MCF 10A (cell line): ENCODE results near the gene SORCS1. TPM values are rescaled to one million over a fixed set of nuclear protein-coding genes. Genes with fewer than 3 reads are reported as not detected.

ENCODE experiments used
- BruUV-seq: library from RNA; stranded (reverse); fragments of 400-500 nt; replicated peaks from 2 replicates; lab custom pipeline; 2021; lab: Mats Ljungman, UMichigan
- CTCF ChIA-PET: fragments of 300-600 bp; sonication (Branson Sonifier 250); formaldehyde crosslinking; extraction: SDS; loops from one replicate; lab custom pipeline; 2021; ENCODE audit warnings: antibody characterized with exemption, inconsistent platforms; lab: Yijun Ruan, JAX
- POLR2A ChIA-PET: fragments of 300-600, 350-650 bp; sonication (Branson Sonifier 250); formaldehyde crosslinking; extraction: SDS; loops from one replicate; lab custom pipeline; 2020; ENCODE audit warnings: antibody characterized with exemption, inconsistent platforms; lab: Yijun Ruan, JAX
- DNase-seq: peaks from one replicate; pipeline ENCODE4 v3.0.0-alpha.2; 2018; ENCODE audit not compliant: unreplicated experiment
- H3K27ac Mint-ChIP-seq: one replicate; pipeline ENCODE4 v1.8.0; 2022; ENCODE audit warnings: mild to moderate bottlenecking, low read depth, mixed read lengths; ENCODE audit not compliant: unreplicated experiment
- H3K27me3 Mint-ChIP-seq: one replicate; pipeline ENCODE4 v1.8.0; 2022; ENCODE audit warnings: mixed read lengths; ENCODE audit not compliant: insufficient read depth, unreplicated experiment
- H3K36me3 Mint-ChIP-seq: one replicate; pipeline ENCODE4 v1.8.0; 2022; ENCODE audit warnings: mild to moderate bottlenecking, moderate library complexity, mixed read lengths; ENCODE audit not compliant: insufficient read depth, unreplicated experiment
- H3K4me1 Mint-ChIP-seq: one replicate; pipeline ENCODE4 v1.8.0; 2022; ENCODE audit warnings: mixed read lengths; ENCODE audit not compliant: insufficient read depth, unreplicated experiment
- H3K4me3 Mint-ChIP-seq: one replicate; pipeline ENCODE4 v1.8.0; 2022; ENCODE audit warnings: mild to moderate bottlenecking, moderate library complexity, mixed read lengths; ENCODE audit not compliant: unreplicated experiment
- H3K9me3 Mint-ChIP-seq: one replicate; pipeline ENCODE4 v1.8.0; 2022; ENCODE audit warnings: mixed read lengths; ENCODE audit not compliant: unreplicated experiment
- intact Hi-C: fragments of 100-400 bp; cut with micrococcal nuclease; formaldehyde crosslinking; loops from 2 replicates; pipeline ENCODE4 v1.14.1; 2022
- total RNA-seq: library from RNA; stranded (reverse); gene quantifications from 2 replicates; pipeline ENCODE4 v1.2.3, GENCODE V29; 2022
- TF ChIP-seq, protein P1 (sequence below): fragments of 200-600 bp; IDR thresholded peaks from one replicate; pipeline ENCODE4 v1.8.0; 2022; ENCODE audit warnings: antibody characterized with exemption, mild to moderate bottlenecking; ENCODE audit not compliant: unreplicated experiment

The SORCS1 gene
- total RNA-seq, 1 experiment from 2014 or later: 0.54 TPM

DNA sequence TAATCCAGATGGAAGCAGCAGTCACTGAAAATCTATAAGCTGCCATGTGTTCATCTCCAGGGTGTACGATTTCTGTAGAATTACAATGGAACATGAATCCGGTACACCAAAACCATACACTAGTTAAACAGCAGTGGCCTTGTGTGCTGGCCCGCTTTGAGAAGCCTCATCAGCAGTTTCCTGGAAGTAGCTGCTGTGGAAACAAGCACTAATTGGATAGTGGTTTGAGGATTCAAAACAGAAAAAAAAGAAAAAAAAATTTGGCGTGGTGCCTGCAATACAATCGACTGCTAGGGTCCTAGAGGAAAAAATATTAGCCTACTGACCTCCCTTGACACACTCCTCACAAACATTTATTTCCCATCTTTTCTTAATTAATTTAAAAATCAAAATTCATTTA is 545.9 kb downstream of the SORCS1 start:
- TF ChIP-seq, protein P1, sequence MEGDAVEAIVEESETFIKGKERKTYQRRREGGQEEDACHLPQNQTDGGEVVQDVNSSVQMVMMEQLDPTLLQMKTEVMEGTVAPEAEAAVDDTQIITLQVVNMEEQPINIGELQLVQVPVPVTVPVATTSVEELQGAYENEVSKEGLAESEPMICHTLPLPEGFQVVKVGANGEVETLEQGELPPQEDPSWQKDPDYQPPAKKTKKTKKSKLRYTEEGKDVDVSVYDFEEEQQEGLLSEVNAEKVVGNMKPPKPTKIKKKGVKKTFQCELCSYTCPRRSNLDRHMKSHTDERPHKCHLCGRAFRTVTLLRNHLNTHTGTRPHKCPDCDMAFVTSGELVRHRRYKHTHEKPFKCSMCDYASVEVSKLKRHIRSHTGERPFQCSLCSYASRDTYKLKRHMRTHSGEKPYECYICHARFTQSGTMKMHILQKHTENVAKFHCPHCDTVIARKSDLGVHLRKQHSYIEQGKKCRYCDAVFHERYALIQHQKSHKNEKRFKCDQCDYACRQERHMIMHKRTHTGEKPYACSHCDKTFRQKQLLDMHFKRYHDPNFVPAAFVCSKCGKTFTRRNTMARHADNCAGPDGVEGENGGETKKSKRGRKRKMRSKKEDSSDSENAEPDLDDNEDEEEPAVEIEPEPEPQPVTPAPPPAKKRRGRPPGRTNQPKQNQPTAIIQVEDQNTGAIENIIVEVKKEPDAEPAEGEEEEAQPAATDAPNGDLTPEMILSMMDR: no peak
- BruUV-seq: no TSS peak
- Mint-ChIP-seq H3K27me3 (no peaks in the 10 kb centered on the region), H3K27ac (no peak overlapping the region), H3K4me1 (no peaks in the 10 kb centered on the region), H3K4me3 (no peak overlapping the region), H3K9me3 (peaks cover 7% of the 10 kb centered on the region), H3K36me3 (no peaks in the 10 kb centered on the region)
- ChIA-PET POLR2A (no interaction called here), CTCF (interaction anchor here (0.6 to 1.9 kb wide), 3 partner anchors 7 to 87 kb away, joined by 3 to 5 read pairs (median 3); no protein-coding TSS in a partner anchor)
- intact Hi-C loops: no loop called here
- no peak for DNase-seq

DNA sequence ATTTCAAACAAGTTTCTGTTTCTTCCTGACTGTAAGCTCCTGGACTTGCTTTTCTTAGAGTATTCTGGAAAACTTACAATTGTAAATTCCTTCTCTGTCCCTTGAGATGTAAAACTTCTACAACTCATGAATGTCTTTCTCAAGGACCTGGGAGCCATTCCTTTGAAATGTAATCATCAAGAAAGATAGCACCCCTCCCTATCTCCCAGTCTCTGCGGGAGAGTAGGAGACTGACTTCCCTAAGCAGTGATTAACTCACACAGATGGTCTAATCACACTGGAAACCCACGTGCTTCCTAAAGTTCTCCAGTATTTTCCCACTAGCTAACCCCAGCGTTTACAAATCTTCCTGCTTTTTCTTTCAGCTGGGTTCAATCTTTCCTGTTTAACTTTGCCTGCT is 549.4 kb downstream of the SORCS1 start:
- intact Hi-C loops: no loop called here
- Mint-ChIP-seq H3K36me3 (no peaks in the 10 kb centered on the region), H3K4me1 (no peaks in the 10 kb centered on the region), H3K27me3 (no peaks in the 10 kb centered on the region), H3K27ac (no peak overlapping the region), H3K4me3 (no peak overlapping the region), H3K9me3 (peaks cover 7% of the 10 kb centered on the region)
- TF ChIP-seq, protein P1: no peak
- POLR2A ChIA-PET: no interaction called here
- BruUV-seq: no TSS peak
- no peak for DNase-seq
- CTCF ChIA-PET: interaction anchor here (1.7 kb wide), 1 partner anchor 10 kb away, joined by 9 read pairs; no protein-coding TSS in a partner anchor

DNA sequence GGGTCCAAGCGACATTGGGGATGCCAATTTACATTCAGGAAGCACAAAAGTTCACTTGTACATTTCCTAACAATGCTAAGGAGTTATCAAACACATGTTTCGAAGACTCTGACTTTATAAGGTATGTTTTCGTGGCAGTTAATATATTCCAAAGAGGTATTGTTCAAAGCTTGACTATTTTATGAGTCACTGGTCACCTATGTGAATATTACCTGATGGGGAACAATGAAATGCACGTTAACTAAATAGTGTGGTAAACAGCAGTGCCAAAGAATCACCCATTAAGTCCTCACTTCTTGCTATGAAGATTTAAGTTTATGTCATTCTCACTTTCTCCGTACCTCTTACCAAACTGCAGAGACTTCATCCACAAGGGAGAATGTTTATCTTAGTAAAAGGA is 550.2 kb downstream of the SORCS1 start:
- BruUV-seq: no TSS peak
- TF ChIP-seq, protein P1: no peak
- DNase-seq: no peak
- Mint-ChIP-seq H3K27me3 (no peaks in the 10 kb centered on the region), H3K36me3 (no peaks in the 10 kb centered on the region), H3K9me3 (peaks cover 7% of the 10 kb centered on the region), H3K4me1 (peaks cover 6% of the 10 kb centered on the region), H3K4me3 (no peak overlapping the region), H3K27ac (no peak overlapping the region)
- ChIA-PET POLR2A (no interaction called here), CTCF (interaction anchor here (0.8 to 1.7 kb wide), 2 partner anchors 11 to 14 kb away, joined by 3 to 9 read pairs; no protein-coding TSS in a partner anchor)
- intact Hi-C loops: no loop called here

DNA sequence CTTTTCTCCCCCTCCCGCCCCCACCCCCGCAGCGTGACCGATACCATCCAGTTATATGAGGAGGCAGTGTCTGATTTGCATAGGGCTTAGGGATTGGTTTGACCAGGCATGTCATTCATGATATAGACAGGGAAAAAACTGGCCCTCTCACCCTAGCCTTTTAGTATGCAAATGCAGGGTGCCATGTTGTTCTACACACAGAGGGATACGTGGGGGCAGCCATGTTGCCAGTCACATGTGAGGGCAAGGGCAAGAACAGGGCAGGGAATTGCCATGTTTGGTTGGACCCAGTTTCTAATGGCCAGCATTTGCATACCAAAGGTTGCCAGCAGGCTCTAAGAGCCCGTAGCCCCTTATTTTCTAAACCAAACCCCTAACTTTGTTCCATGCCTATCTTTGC is 552.1 kb downstream of the SORCS1 start:
- Mint-ChIP-seq H3K27me3 (no peaks in the 10 kb centered on the region), H3K9me3 (peaks cover 6% of the 10 kb centered on the region)

More for the DNA sequence above, 552.1 kb downstream of the SORCS1 start:
- POLR2A ChIA-PET: no interaction called here
- CTCF ChIA-PET: no interaction called here
- no peak overlapping the region for H3K27ac Mint-ChIP-seq
- no peak for DNase-seq
- intact Hi-C loops: no loop called here
- TF ChIP-seq, protein P1: no peak
- no peaks in the 10 kb centered on the region for H3K36me3 Mint-ChIP-seq
- H3K4me3 Mint-ChIP-seq: no peak overlapping the region
- no TSS peak for BruUV-seq
- H3K4me1 Mint-ChIP-seq: peaks cover 14% of the 10 kb centered on the region
